Posterior cingulate gyrus (tissue), 11 donors: Measurements from ENCODE around the gene MCAM.

Experiments
- DNase-seq, 10 donors: peaks; one replicate each; pipeline versions ENCODE4 v3.0.0 to v3.0.0-alpha.2; 2020 to 2021; ENCODE audit warnings: mixed read lengths in 3 of 10
- intact Hi-C: fragments of 100-400 bp; cut with DNase I; formaldehyde crosslinking; loops from one replicate; pipeline ENCODE4 v1.15.1; 2023

Gene MCAM

GRCh38 chr11:119347242-119347641, 30.3 kb upstream of the MCAM start:
- peak in 1 of 10 donors; percentile 2 for DNase-seq
- intact Hi-C loops = no loop called here

- DNase-seq = peak in 1 of 10 donors; percentile 2
- intact Hi-C loops = no loop called here
Observed at GRCh38 chr11:119346605-119347004, 29.7 kb upstream of the MCAM start, which contains the start of gene MFRP. MFRP (minus strand) TSS chr11:119346705; CDS start chr11:119346513, 192 bp downstream.

GRCh38 chr11:119345685-119346084, 28.8 kb upstream of the MCAM start:
- peak in 2 of 10 donors; percentile 62 to 73 for DNase-seq
- intact Hi-C loops = no loop called here

GRCh38 chr11:119344291-119345010, 27.5 kb upstream of the MCAM start:
- intact Hi-C loops = loop anchor here (5.0 kb wide), 1 partner anchor 38 kb away; the partner anchor contains the start of gene USP2
- DNase-seq = peak in 1 of 10 donors; percentile 69

- intact Hi-C loops = loop anchor here (5.0 kb wide), 1 partner anchor 39 kb away; the partner anchor contains the start of gene USP2
- peak in 1 of 10 donors; percentile 57 for DNase-seq
Observed at GRCh38 chr11:119343726-119344125, 26.8 kb upstream of the MCAM start.

GRCh38 chr11:119342362-119343130, 25.6 kb upstream of the MCAM start:
- intact Hi-C loops = loop anchor here (5.0 kb wide), 1 partner anchor 40 kb away; the partner anchor contains the start of gene USP2
- peak in 1 of 10 donors; percentile 79 for DNase-seq

GRCh38 chr11:119342023-119342300, 25.0 kb upstream of the MCAM start:
- intact Hi-C loops = loop anchor here (5.0 kb wide), 1 partner anchor 40 kb away; the partner anchor contains the start of gene USP2
- DNase-seq = peak in 1 of 10 donors; percentile 69

- DNase-seq = peak in 1 of 10 donors; percentile 82
Observed at GRCh38 chr11:119341222-119342022, 24.5 kb upstream of the MCAM start.

GRCh38 chr11:119340335-119341221, 23.6 kb upstream of the MCAM start, which contains the start of gene C1QTNF5:
C1QTNF5 (minus strand) TSS chr11:119340883; CDS start chr11:119340397, 486 bp downstream.
- DNase-seq = peak in 4 of 10 donors; percentile 61 to 90 (median 80)
- intact Hi-C loops = loop anchor here (5.0 kb wide), 1 partner anchor 42 kb away; the partner anchor contains the start of gene USP2

More at GRCh38 chr11:119341222-119342022, 24.5 kb upstream of the MCAM start:
- intact Hi-C loops = loop anchor here (5.0 kb wide), 1 partner anchor 41 kb away; the partner anchor contains the start of gene USP2

- intact Hi-C loops = loop anchor here (5.0 kb wide), 2 partner anchors 33 to 43 kb away; partner anchors contain the start of gene USP2
- DNase-seq = peak in 7 of 10 donors; percentile 71 to 96 (median 78)
Observed at GRCh38 chr11:119339589-119340334, 22.8 kb upstream of the MCAM start.

GRCh38 chr11:119338965-119339588, 22.1 kb upstream of the MCAM start:
- peak in 1 of 10 donors; percentile 84 for DNase-seq
- intact Hi-C loops = loop anchor here (5.0 kb wide), 1 partner anchor 33 kb away; no protein-coding TSS in a partner anchor

GRCh38 chr11:119338318-119338890, 21.5 kb upstream of the MCAM start:
- intact Hi-C loops = loop anchor here (5.0 kb wide), 1 partner anchor 34 kb away; no protein-coding TSS in a partner anchor
- peak in 7 of 10 donors; percentile 78 to 97 (median 83) for DNase-seq

GRCh38 chr11:119337581-119338317, 20.8 kb upstream of the MCAM start:
- DNase-seq = peak in 1 of 10 donors; percentile 80
- intact Hi-C loops = loop anchor here (5.0 kb wide), 1 partner anchor 35 kb away; no protein-coding TSS in a partner anchor

- intact Hi-C loops = loop anchor here (5.0 kb wide), 1 partner anchor 35 kb away; no protein-coding TSS in a partner anchor
- peak in 1 of 10 donors; percentile 41 for DNase-seq
Observed at GRCh38 chr11:119336744-119337469, 20.0 kb upstream of the MCAM start.

GRCh38 chr11:119335655-119336543, 19.0 kb upstream of the MCAM start:
- intact Hi-C loops = loop anchor here (5.0 kb wide), 1 partner anchor 36 kb away; no protein-coding TSS in a partner anchor
- DNase-seq = peak in 2 of 10 donors; percentile 76 to 85
